K562 (cell line): ENCODE data around the gene GMEB2. TPM values are rescaled to one million over a fixed set of nuclear protein-coding genes. Genes with fewer than 3 reads are reported as not detected.
A peak's percentile ranks its signal among the peaks of the same experiment; 100 is the strongest.

Experiments
- ASH1L ChIP-seq: fragments of 450-650 bp; IDR thresholded peaks from 2 replicates; pipeline ENCODE4 v1.6.1; 2018; ENCODE audit warnings: borderline replicate concordance, mild to moderate bottlenecking, low read depth; ENCODE audit not compliant: partially characterized antibody
- BACH1 ChIP-seq: fragments of 200-800 bp; sonication (Bioruptor generic); IDR thresholded peaks from 2 replicates; pipeline ENCODE4 v1.6.1; 2016; ENCODE audit warnings: missing genetic modification characterization, missing compliant biosample characterization
- BCL6 ChIP-seq: fragments of 250-450 bp; sonication (Bioruptor Pico); IDR thresholded peaks from 2 replicates; pipeline ENCODE4 v1.4.0; 2020
- CBX1 ChIP-seq: sonication (generic); IDR thresholded peaks from 2 replicates; pipeline ENCODE4 v1.6.1; 2016; ENCODE audit warnings: antibody characterized with exemption, low read depth, mild to moderate bottlenecking
- CHD1 ChIP-seq: fragments of 200-600 bp; sonication (generic); IDR thresholded peaks from one replicate; pipeline ENCODE4 v1.6.1; 2012; ENCODE audit warnings: mild to moderate bottlenecking, moderate library complexity, low read length, inconsistent platforms
- DMBX1 ChIP-seq: fragments of 250-450 bp; sonication (Bioruptor Pico); IDR thresholded peaks from 2 replicates; pipeline ENCODE4 v1.8.0; 2022; ENCODE audit warnings: inconsistent platforms, mild to moderate bottlenecking, moderate library complexity, borderline replicate concordance
- EHMT2 ChIP-seq: fragments of 450-650 bp; IDR thresholded peaks from 2 replicates; pipeline ENCODE4 v1.6.1; 2018; ENCODE audit warnings: antibody characterized with exemption
- ELF2 ChIP-seq: fragments of 250-450 bp; sonication (Bioruptor Pico); IDR thresholded peaks from 2 replicates; pipeline ENCODE4 v1.5.0; 2021; ENCODE audit warnings: mild to moderate bottlenecking
- HNRNPH1 ChIP-seq: fragments of 200-400 bp; formaldehyde crosslinking; optimal IDR thresholded peaks from 2 replicates; pipeline ENCODE3; 2017; ENCODE audit warnings: low read depth, mild to moderate bottlenecking, low read length, moderate library complexity
- KAT7 ChIP-seq: sonication (generic); formaldehyde crosslinking; IDR thresholded peaks from 2 replicates; pipeline ENCODE4 v1.8.0; 2022; ENCODE audit warnings: missing genetic modification reagents, mild to moderate bottlenecking, borderline replicate concordance
- KDM2B ChIP-seq: fragments of 250-450 bp; sonication (Bioruptor Pico); IDR thresholded peaks from 2 replicates; pipeline ENCODE4 v1.8.0; 2021; ENCODE audit warnings: mild to moderate bottlenecking, moderate library complexity
- MAFG ChIP-seq: fragments of 450-650 bp; conservative IDR thresholded peaks from 2 replicates; pipeline ENCODE4 v1.6.1; 2016; ENCODE audit warnings: missing genetic modification characterization, missing compliant biosample characterization
- NFRKB ChIP-seq: fragments of 450-650 bp; IDR thresholded peaks from 2 replicates; pipeline ENCODE4 v1.6.1; 2016; ENCODE audit warnings: low read depth
- RBM14 ChIP-seq: fragments of 200-400 bp; formaldehyde crosslinking; IDR thresholded peaks from 2 replicates; pipeline ENCODE4 v1.6.1; 2018; ENCODE audit warnings: low read depth, mild to moderate bottlenecking, low read length, moderate library complexity, borderline replicate concordance; ENCODE audit not compliant: insufficient read depth
- SIRT6 ChIP-seq: IDR thresholded peaks from one replicate; pipeline ENCODE4 v1.6.1; 2012; ENCODE audit warnings: low read depth, mild to moderate bottlenecking, control low read depth, inconsistent platforms, low read length, moderate library complexity
- SP1 ChIP-seq: sonication (generic); formaldehyde crosslinking; IDR thresholded peaks from 2 replicates; pipeline ENCODE4 v1.8.1; 2022; ENCODE audit warnings: mild to moderate bottlenecking, missing genetic modification reagents
- TAL1 ChIP-seq: fragments of 450-650 bp; IDR thresholded peaks from 2 replicates; pipeline ENCODE4 v1.6.1; 2016; ENCODE audit warnings: mild to moderate bottlenecking
- ZNF121 ChIP-seq: sonication (generic); formaldehyde crosslinking; conservative IDR thresholded peaks from 2 replicates; pipeline ENCODE4 v1.8.0; 2022; ENCODE audit warnings: missing genetic modification reagents
- polyA plus RNA-seq, 8 experiments: library from polyadenylated mRNA; depleted of rRNA in 4 of 8; stranded (reverse) in 5 of 8; unstranded in 3 of 8; fragments of >200 nt; fragmentation: Nextera tagmentation in 2 of 8; fragmentation: Illumina TruSeq in 1 of 8; extraction: Ambion mirVana in 2 of 8; extraction: Trizol in 1 of 8; gene quantifications; 2 replicates each; pipeline versions ENCODE4 v1.2.1 to v1.2.3, GENCODE V29; 2011 to 2014; ENCODE audit warnings: inconsistent platforms in 1 of 8, missing spikeins in 1 of 8
- total RNA-seq, 7 experiments: library from RNA; depleted of rRNA in 6 of 7; stranded (reverse); fragments of >200 nt in 6 of 7; fragmentation: Illumina TruSeq in 2 of 7; extraction: Trizol in 2 of 7; gene quantifications; 2 replicates each; pipeline versions ENCODE4 v1.2.1 to v1.2.3, GENCODE V29; 2011 to 2021; ENCODE audit warnings: low replicate concordance in 1 of 7
- TF ChIP-seq, protein P1 (sequence below): fragments of 250-450 bp; sonication (Bioruptor Pico); IDR thresholded peaks from 2 replicates; pipeline ENCODE4 v1.5.0; 2020; ENCODE audit warnings: mild to moderate bottlenecking, borderline replicate concordance
- TF ChIP-seq, protein P2 (sequence below): fragments of 450-650 bp; formaldehyde crosslinking; conservative IDR thresholded peaks from 2 replicates; pipeline ENCODE4 v1.4.0; 2022; ENCODE audit warnings: mild to moderate bottlenecking, missing genetic modification characterization
- TF ChIP-seq, protein P3 (sequence below): fragments of 450-650 bp; IDR thresholded peaks from 2 replicates; pipeline ENCODE4 v1.6.1; 2018; ENCODE audit warnings: mild to moderate bottlenecking, low read depth; ENCODE audit not compliant: partially characterized antibody
- TF ChIP-seq, protein P4 (sequence below): fragments of 450-650 bp; IDR thresholded peaks from 2 replicates; pipeline ENCODE4 v1.6.1; 2017; ENCODE audit warnings: mild to moderate bottlenecking, moderate library complexity

Gene GMEB2
- total and polyA plus RNA-seq, 9 of the 15 experiments (the other 6 are each of a cell fraction or from before 2014, with no cell fraction given), result 0.03 to 13.9 (median 6.3) TPM

DNA sequence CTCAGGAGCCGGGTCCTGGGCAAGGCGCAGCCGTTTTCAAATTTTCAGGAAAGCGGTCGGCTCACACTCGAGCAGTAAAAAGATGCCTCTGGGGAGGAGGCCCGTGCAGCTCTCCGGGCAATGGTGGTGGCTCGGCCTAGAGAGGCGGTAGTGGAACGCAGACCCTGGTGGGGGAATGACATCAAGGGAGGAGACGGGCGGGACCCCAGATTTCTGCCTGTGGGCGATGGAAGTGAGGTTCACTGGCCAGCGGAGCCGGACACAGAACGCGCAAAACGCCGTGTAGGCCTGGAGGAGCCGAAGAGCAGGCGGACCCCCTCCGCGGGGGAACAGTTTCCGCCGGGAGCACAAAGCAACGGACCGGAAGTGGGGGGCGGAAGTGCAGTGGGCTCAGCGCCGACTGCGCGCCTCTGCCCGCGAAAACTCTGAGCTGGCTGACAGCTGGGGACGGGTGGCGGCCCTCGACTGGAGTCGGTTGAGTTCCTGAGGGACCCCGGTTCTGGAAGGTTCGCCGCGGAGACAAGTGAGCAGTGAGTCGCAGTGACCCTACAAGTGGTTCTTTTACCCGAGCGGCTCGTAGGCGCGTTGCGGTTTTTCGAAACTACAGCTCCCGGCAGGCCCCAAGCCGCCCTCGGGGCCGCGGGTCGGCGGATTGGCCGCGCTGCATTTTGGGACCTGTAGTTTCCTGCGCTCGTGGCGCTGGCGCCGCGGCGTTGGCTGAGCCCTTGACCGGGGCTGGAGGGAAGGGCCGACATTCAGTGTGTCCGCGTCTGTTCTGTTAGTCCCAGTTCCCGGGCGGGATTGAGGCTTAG, 31.2 kb upstream of the GMEB2 start, which contains the start of gene RTEL1 (continued):
- TF ChIP-seq, protein P1, sequence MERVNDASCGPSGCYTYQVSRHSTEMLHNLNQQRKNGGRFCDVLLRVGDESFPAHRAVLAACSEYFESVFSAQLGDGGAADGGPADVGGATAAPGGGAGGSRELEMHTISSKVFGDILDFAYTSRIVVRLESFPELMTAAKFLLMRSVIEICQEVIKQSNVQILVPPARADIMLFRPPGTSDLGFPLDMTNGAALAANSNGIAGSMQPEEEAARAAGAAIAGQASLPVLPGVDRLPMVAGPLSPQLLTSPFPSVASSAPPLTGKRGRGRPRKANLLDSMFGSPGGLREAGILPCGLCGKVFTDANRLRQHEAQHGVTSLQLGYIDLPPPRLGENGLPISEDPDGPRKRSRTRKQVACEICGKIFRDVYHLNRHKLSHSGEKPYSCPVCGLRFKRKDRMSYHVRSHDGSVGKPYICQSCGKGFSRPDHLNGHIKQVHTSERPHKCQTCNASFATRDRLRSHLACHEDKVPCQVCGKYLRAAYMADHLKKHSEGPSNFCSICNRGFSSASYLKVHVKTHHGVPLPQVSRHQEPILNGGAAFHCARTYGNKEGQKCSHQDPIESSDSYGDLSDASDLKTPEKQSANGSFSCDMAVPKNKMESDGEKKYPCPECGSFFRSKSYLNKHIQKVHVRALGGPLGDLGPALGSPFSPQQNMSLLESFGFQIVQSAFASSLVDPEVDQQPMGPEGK (CRISPR knock-in tag), result no peak
- TF ChIP-seq TAL1 (no peak; the same call in 1 of the 2 replicates), KDM2B (no peak), BCL6 (CRISPR knock-in tag) (no peak), ZNF121 (no peak), CBX1 (peak; percentile 51; the same call in 1 of the 2 replicates), CHD1 (no peak), DMBX1 (CRISPR knock-in tag) (peak; percentile 49; the same call in 1 of the 2 replicates), SIRT6 (no peak), ELF2 (CRISPR knock-in tag) (peak; percentile 82), EHMT2 (no peak), SP1 (CRISPR knock-in tag) (peak; percentile 90), ASH1L (no peak), RBM14 (no peak), NFRKB (peak; percentile 84), BACH1 (tag) (peak; percentile 33; the same call in 1 of the 2 replicates), MAFG (no peak), KAT7 (CRISPR knock-in tag) (no peak), HNRNPH1 (no peak)
- TF ChIP-seq, protein P2, sequence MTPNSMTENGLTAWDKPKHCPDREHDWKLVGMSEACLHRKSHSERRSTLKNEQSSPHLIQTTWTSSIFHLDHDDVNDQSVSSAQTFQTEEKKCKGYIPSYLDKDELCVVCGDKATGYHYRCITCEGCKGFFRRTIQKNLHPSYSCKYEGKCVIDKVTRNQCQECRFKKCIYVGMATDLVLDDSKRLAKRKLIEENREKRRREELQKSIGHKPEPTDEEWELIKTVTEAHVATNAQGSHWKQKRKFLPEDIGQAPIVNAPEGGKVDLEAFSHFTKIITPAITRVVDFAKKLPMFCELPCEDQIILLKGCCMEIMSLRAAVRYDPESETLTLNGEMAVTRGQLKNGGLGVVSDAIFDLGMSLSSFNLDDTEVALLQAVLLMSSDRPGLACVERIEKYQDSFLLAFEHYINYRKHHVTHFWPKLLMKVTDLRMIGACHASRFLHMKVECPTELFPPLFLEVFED, result 0 out of 2 replicates have a peak, but pooled peaks have one; percentile 8
- TF ChIP-seq, protein P3, sequence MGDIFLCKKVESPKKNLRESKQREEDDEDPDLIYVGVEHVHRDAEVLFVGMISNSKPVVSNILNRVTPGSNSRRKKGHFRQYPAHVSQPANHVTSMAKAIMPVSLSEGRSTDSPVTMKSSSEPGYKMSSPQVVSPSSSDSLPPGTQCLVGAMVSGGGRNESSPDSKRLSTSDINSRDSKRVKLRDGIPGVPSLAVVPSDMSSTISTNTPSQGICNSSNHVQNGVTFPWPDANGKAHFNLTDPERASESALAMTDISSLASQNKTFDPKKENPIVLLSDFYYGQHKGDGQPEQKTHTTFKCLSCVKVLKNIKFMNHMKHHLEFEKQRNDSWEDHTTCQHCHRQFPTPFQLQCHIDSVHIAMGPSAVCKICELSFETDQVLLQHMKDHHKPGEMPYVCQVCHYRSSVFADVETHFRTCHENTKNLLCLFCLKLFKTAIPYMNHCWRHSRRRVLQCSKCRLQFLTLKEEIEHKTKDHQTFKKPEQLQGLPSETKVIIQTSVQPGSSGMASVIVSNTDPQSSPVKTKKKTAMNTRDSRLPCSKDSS, result no peak
- TF ChIP-seq, protein P4, sequence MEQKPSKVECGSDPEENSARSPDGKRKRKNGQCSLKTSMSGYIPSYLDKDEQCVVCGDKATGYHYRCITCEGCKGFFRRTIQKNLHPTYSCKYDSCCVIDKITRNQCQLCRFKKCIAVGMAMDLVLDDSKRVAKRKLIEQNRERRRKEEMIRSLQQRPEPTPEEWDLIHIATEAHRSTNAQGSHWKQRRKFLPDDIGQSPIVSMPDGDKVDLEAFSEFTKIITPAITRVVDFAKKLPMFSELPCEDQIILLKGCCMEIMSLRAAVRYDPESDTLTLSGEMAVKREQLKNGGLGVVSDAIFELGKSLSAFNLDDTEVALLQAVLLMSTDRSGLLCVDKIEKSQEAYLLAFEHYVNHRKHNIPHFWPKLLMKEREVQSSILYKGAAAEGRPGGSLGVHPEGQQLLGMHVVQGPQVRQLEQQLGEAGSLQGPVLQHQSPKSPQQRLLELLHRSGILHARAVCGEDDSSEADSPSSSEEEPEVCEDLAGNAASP, result no peak
